ENCODE data around the gene FAM237A.

FAM237A gene

GRCh38 chr2:206692971-206693370, 50.7 kb downstream of the FAM237A start:
- DNase-seq = no peak

GRCh38 chr2:206693399-206694137, 51.3 kb downstream of the FAM237A start:
- peak; percentile 51 to 79 (median 74) for DNase-seq

GRCh38 chr2:206696910-206697309, 54.6 kb downstream of the FAM237A start:
- DNase-seq = no peak

- DNase-seq = no peak
Observed at GRCh38 chr2:206698811-206699210, 56.5 kb downstream of the FAM237A start.

All from suppressor macrophage (primary cell).